MM.1S (cell line): ENCODE results near the gene HMGCLL1.

Experiments
- DNase-seq: peaks from one replicate; pipeline ENCODE4 v3.0.0-alpha.2; 2015
- H2AFZ ChIP-seq: fragments of 300-600 bp; sonication (generic); 2 replicates; pipeline ENCODE4 v1.6.0; 2016; ENCODE audit warnings: antibody characterized with exemption, low read length
- H3F3A ChIP-seq: fragments of 300-600 bp; sonication (generic); 2 replicates; pipeline ENCODE4 v1.6.1; 2016; ENCODE audit warnings: mild to moderate bottlenecking, antibody characterized with exemption, low read length, moderate library complexity, mixed read lengths; ENCODE audit not compliant: insufficient read depth
- H3K27ac ChIP-seq: fragments of 300-600 bp; sonication (generic); 2 replicates; pipeline ENCODE4 v1.5.1; 2016; ENCODE audit warnings: mild to moderate bottlenecking, low read length
- H3K27me3 ChIP-seq: fragments of 300-600 bp; sonication (generic); replicated peaks from 2 replicates; pipeline ENCODE4 v1.6.0; 2016; ENCODE audit warnings: low read length; ENCODE audit not compliant: insufficient read depth
- H3K36me3 ChIP-seq: fragments of 300-600 bp; sonication (generic); replicated peaks from 2 replicates; pipeline ENCODE4 v1.6.1; 2016; ENCODE audit warnings: mild to moderate bottlenecking, low read length, mixed read lengths; ENCODE audit not compliant: insufficient read depth
- H3K4me1 ChIP-seq: fragments of 300-600 bp; sonication (generic); 2 replicates; pipeline ENCODE4 v1.6.1; 2016; ENCODE audit warnings: low read length, mixed read lengths
- H3K4me2 ChIP-seq: fragments of 300-600 bp; sonication (generic); 2 replicates; pipeline ENCODE4 v1.6.0; 2016; ENCODE audit warnings: low read depth, low read length
- H3K4me3 ChIP-seq: fragments of 300-600 bp; sonication (generic); 2 replicates; pipeline ENCODE4 v1.5.1; 2016; ENCODE audit warnings: low read length, mixed read lengths
- H3K79me2 ChIP-seq: fragments of 300-600 bp; sonication (generic); 2 replicates; pipeline ENCODE4 v1.6.1; 2016; ENCODE audit warnings: mixed run types, low read length, mixed read lengths
- H3K9ac ChIP-seq: fragments of 300-600 bp; sonication (generic); 2 replicates; pipeline ENCODE4 v1.6.1; 2016; ENCODE audit warnings: low read length, mixed read lengths
- H3K9me2 ChIP-seq: fragments of 300-600 bp; sonication (generic); replicated peaks from 2 replicates; pipeline ENCODE4 v1.6.1; 2016; ENCODE audit warnings: mild to moderate bottlenecking, low read length, mixed read lengths; ENCODE audit not compliant: insufficient read depth
- H3K9me3 ChIP-seq: fragments of 300-600 bp; sonication (generic); replicated peaks from 2 replicates; pipeline ENCODE4 v1.6.1; 2016; ENCODE audit warnings: mild to moderate bottlenecking, low read length, mixed read lengths; ENCODE audit not compliant: insufficient read depth
- H4K20me1 ChIP-seq: fragments of 300-600 bp; sonication (generic); 2 replicates; pipeline ENCODE4 v1.6.1; 2016; ENCODE audit warnings: mild to moderate bottlenecking, low read length, moderate library complexity, mixed read lengths; ENCODE audit not compliant: insufficient read depth
- CTCF ChIP-seq: fragments of 300-600 bp; sonication (generic); IDR thresholded peaks from 2 replicates; pipeline ENCODE4 v1.5.1; 2016; ENCODE audit warnings: antibody characterized with exemption, low read length, mixed read lengths
- EZH2 ChIP-seq: fragments of 300-600 bp; sonication (generic); optimal IDR thresholded peaks from 2 replicates; pipeline ENCODE3; 2017; ENCODE audit warnings: low read depth, mild to moderate bottlenecking, antibody characterized with exemption, low read length, mixed read lengths
- EZH2phosphoT487 ChIP-seq: fragments of 300-600 bp; sonication (generic); IDR thresholded peaks from 2 replicates; pipeline ENCODE4 v1.6.1; 2018; ENCODE audit warnings: antibody characterized with exemption, low read length

HMGCLL1 gene

GRCh38 chr6:55578537-55579363, at the start of gene HMGCLL1:
Gene HMGCLL1 (minus strand): TSS chr6:55579192. CDS start chr6:55579055, 137 bp downstream.
- no peaks in the 10 kb centered on the region for H3K9me3 ChIP-seq
- no peak for TF ChIP-seq EZH2phosphoT487
- TF ChIP-seq EZH2 = no peak
- no peak for TF ChIP-seq CTCF
- no peaks in the 10 kb centered on the region for H4K20me1 ChIP-seq
- no peaks in the 10 kb centered on the region for H3K79me2 ChIP-seq
- H3K9me2 ChIP-seq = no peaks in the 10 kb centered on the region
- H3K36me3 ChIP-seq = no peaks in the 10 kb centered on the region
- H3F3A ChIP-seq = no peaks in the 10 kb centered on the region
- H3K4me1 ChIP-seq = no peaks in the 10 kb centered on the region
- no peak within 1 kb of the TSS for H2AFZ ChIP-seq
- H3K27me3 ChIP-seq = no peaks in the 10 kb centered on the region
- H3K4me3 ChIP-seq = no peak within 1 kb of the TSS
- no peak within 1 kb of the TSS for H3K4me2 ChIP-seq
- no peak within 1 kb of the TSS for H3K27ac ChIP-seq
- DNase-seq = no peak
- H3K9ac ChIP-seq = no peak within 1 kb of the TSS

GRCh38 chr6:55621993-55622392, 43.0 kb upstream of the HMGCLL1 start:
- H3K27ac ChIP-seq = no peak overlapping the region
- no peaks in the 10 kb centered on the region for H3K9me2 ChIP-seq
- H3K36me3 ChIP-seq = no peaks in the 10 kb centered on the region
- no peak overlapping the region for H3K4me2 ChIP-seq
- H2AFZ ChIP-seq = no peak overlapping the region
- no peak for DNase-seq
- no peaks in the 10 kb centered on the region for H3K79me2 ChIP-seq
- TF ChIP-seq CTCF (no peak), EZH2phosphoT487 (no peak), EZH2 (no peak)
- no peaks in the 10 kb centered on the region for H3F3A ChIP-seq
- H3K4me1 ChIP-seq = no peaks in the 10 kb centered on the region
- no peaks in the 10 kb centered on the region for H3K9me3 ChIP-seq
- H3K9ac ChIP-seq = no peak overlapping the region
- H3K27me3 ChIP-seq = no peaks in the 10 kb centered on the region
- H3K4me3 ChIP-seq = no peak overlapping the region
- H4K20me1 ChIP-seq = no peaks in the 10 kb centered on the region

GRCh38 chr6:55621244-55621643, 42.3 kb upstream of the HMGCLL1 start:
- TF ChIP-seq EZH2 (no peak), CTCF (no peak), EZH2phosphoT487 (no peak)
- no peaks in the 10 kb centered on the region for H3K9me3 ChIP-seq
- H3K4me2 ChIP-seq = no peak overlapping the region
- no peaks in the 10 kb centered on the region for H3K27me3 ChIP-seq
- H3K27ac ChIP-seq = no peak overlapping the region
- no peaks in the 10 kb centered on the region for H4K20me1 ChIP-seq
- H3K9me2 ChIP-seq = no peaks in the 10 kb centered on the region
- H3F3A ChIP-seq = no peaks in the 10 kb centered on the region
- no peaks in the 10 kb centered on the region for H3K79me2 ChIP-seq
- H3K4me1 ChIP-seq = no peaks in the 10 kb centered on the region
- no peak overlapping the region for H2AFZ ChIP-seq
- no peak for DNase-seq
- H3K4me3 ChIP-seq = no peak overlapping the region
- H3K36me3 ChIP-seq = no peaks in the 10 kb centered on the region
- H3K9ac ChIP-seq = no peak overlapping the region
